ENCODE results near the gene ZBTB38. TPM values are rescaled to one million over a fixed set of nuclear protein-coding genes. Genes with fewer than 3 reads are reported as not detected.

Gene ZBTB38
- total RNA-seq, 1 donor from 2014 or later: 21.0 TPM

DNA sequence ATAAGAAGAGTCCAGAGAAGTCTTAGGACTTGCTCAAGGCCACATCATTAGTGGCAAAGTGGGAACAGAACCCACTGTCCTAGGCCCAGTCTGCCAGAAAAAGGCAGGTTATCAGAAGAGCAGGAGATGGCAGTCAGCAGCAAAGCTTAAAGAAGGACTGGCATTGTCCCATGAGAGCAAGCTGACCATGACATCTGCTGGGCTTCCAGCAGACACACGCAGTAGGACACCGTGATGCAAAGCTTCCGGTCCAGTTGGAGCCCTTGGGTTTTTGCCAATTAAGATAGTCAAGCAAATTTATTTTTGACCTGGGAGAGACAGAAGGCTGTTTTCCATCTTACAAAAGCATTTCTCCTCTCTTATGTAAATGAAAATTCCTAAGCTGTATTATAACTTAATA, 42.1 kb downstream of the ZBTB38 start:
- H3K27me3 Mint-ChIP-seq (ENCODE audit: insufficient read depth): no peaks in the 10 kb centered on the region
- intact Hi-C loops (cut with micrococcal nuclease): loop anchor here (2.0 to 5.0 kb wide), 6 partner anchors 40 to 1037 kb away; partner anchors contain the start of genes ATP1B3, RASA2, SLC25A36 and XRN1
- peaks cover 73% of the 10 kb centered on the region for H3K4me1 Mint-ChIP-seq (ENCODE audit: low read depth)
- H3K36me3 Mint-ChIP-seq (ENCODE audit: low read depth): peaks cover 45% of the 10 kb centered on the region
- no peaks in the 10 kb centered on the region for H3K9me3 Mint-ChIP-seq
- H3K27ac Mint-ChIP-seq: peak overlapping the region; percentile 68
- no peak overlapping the region for H3K4me3 Mint-ChIP-seq
- DNase-seq (ENCODE audit: low spot score): no peak

DNA sequence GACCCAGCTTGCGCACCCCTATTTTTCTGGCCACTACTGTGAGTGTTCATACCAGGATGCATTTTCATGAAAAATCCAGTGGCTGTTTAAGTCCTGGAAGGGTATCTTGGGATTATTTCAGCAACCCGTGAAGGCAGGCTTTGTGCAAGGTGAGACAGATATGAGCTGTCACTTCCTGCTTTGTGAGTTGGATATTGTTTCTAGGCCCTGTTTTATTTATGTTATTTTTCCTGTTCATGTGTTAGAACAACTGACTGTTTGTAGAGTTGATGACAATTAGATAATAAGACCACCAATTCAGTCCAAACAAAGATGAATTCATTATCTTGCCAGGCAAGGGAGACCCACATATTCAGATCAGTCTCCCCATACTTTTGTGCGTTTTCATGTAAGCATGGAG, 42.5 kb downstream of the ZBTB38 start:
- Mint-ChIP-seq H3K4me1 (ENCODE audit: low read depth) (peaks cover 69% of the 10 kb centered on the region), H3K4me3 (peak overlapping the region; percentile 85), H3K27me3 (ENCODE audit: insufficient read depth) (no peaks in the 10 kb centered on the region), H3K36me3 (ENCODE audit: low read depth) (peaks cover 43% of the 10 kb centered on the region), H3K27ac (peak overlapping the region; percentile 98), H3K9me3 (no peaks in the 10 kb centered on the region)
- no peak for DNase-seq (ENCODE audit: low spot score)
- intact Hi-C loops (cut with micrococcal nuclease): loop anchor here (1.0 to 5.0 kb wide), 8 partner anchors 8 to 1036 kb away; partner anchors contain the start of genes ATP1B3, RASA2, SLC25A36 and XRN1

DNA sequence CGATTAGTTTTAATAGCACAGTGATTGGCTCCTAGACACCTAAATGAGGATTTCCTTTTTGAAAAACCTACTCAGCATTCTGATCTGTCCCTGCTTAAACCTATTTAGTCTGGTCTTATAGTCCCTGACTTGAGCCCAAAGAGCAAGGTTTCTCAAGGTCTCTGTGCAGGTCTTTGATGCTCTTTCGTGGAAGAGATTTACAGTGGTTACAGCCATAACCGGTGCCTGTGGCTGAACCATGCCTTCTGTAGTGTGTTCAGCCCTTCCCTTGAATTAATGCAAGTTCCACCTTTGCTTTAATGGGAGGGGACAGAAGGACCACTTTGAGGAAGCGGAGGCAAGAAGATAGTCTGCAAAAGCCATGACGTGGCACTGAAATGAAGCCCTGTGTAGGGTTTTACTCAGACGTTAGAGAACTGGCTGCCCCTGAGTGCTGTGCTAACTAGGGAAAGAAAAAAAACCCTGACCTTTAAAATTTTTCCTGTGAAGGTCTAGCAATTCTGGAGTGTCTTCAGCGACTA, 43.0 kb downstream of the ZBTB38 start:
- no peaks in the 10 kb centered on the region for H3K27me3 Mint-ChIP-seq (ENCODE audit: insufficient read depth)
- no peaks in the 10 kb centered on the region for H3K9me3 Mint-ChIP-seq
- peak overlapping the region; percentile 85 for H3K4me3 Mint-ChIP-seq
- peak; percentile 30 for DNase-seq (ENCODE audit: low spot score)
- intact Hi-C loops (cut with micrococcal nuclease): loop anchor here (1.0 to 5.0 kb wide), 8 partner anchors 8 to 1036 kb away; partner anchors contain the start of genes ATP1B3, RASA2, SLC25A36 and XRN1
- peaks cover 64% of the 10 kb centered on the region for H3K4me1 Mint-ChIP-seq (ENCODE audit: low read depth)
- peak overlapping the region; percentile 98 for H3K27ac Mint-ChIP-seq
- peaks cover 40% of the 10 kb centered on the region for H3K36me3 Mint-ChIP-seq (ENCODE audit: low read depth)

DNA sequence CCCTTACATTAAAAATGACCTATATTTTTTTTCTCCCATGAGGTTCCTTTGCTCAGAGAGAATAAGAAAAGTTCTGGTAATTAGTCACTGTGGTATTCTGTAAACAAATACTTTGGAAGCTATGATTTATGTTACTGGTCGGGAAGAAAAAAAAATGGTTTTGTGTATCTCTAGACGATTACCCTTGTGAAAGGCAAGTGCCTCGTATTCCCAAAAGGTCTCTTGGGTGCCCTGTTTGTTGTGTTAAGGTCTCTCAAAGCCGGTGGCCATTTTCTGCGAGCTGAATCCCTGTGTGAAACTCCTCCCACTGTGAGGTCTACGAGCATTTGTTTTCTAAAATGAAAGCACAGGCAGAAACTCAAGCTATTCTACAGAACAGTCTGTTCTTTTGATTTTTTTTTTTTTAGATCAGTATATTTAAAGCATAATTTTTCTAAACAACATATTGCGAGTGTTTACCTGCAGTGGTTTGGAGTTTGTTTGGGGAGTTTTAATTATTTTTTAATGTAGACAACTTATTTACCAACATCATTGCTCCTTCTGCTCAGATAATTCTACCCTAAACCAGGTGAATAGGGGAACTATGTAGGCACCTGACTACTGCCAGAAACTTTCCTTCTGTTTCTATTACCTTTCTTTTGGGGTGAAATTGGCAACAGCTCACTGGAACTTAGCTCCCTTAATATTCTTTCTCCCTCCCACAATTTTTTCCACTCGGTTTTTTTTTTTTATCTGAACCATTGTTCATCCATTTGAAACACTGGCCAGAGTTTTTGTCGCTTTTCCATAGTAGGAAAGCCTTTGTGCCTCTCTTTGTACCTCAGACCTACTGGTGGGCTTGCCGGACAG, 44.0 kb downstream of the ZBTB38 start:
- Mint-ChIP-seq H3K4me3 (peak overlapping the region; percentile 85), H3K36me3 (ENCODE audit: low read depth) (peaks cover 38% of the 10 kb centered on the region), H3K4me1 (ENCODE audit: low read depth) (peaks cover 61% of the 10 kb centered on the region), H3K27ac (peak overlapping the region; percentile 98), H3K9me3 (no peaks in the 10 kb centered on the region), H3K27me3 (ENCODE audit: insufficient read depth) (no peaks in the 10 kb centered on the region)
- intact Hi-C loops (cut with micrococcal nuclease): loop anchor here (2.0 to 5.0 kb wide), 7 partner anchors 42 to 1035 kb away; partner anchors contain the start of genes ATP1B3, RASA2, SLC25A36 and XRN1
- DNase-seq (ENCODE audit: low spot score): peak; percentile 55

DNA sequence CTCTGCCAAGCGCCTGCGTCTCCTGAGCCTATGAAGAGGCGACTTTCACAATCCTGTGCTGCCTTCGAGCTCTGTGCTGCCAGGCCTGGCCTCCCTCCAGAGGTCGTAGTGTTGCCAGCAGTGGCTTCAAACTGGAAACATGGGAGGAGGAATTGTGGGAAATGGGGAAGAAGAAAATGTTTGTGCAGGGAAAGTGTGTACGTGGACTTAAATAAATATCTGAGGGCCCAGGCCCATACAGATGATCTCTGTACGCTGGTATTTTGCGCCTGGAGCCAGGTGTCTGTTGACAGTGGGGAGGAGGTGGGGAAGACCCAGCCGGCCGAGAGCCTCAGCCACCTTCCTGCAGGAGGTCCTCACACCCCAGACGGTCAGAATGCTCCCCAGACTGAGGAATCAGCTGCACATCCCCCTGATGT, 44.6 kb downstream of the ZBTB38 start:
- no peaks in the 10 kb centered on the region for H3K27me3 Mint-ChIP-seq (ENCODE audit: insufficient read depth)
- intact Hi-C loops (cut with micrococcal nuclease): loop anchor here (1.0 to 5.0 kb wide), 8 partner anchors 42 to 1034 kb away; partner anchors contain the start of genes ATP1B3, RASA2, RNF7 and SLC25A36
- no peak for DNase-seq (ENCODE audit: low spot score)
- no peaks in the 10 kb centered on the region for H3K9me3 Mint-ChIP-seq
- peaks cover 61% of the 10 kb centered on the region for H3K4me1 Mint-ChIP-seq (ENCODE audit: low read depth)
- peaks cover 39% of the 10 kb centered on the region for H3K36me3 Mint-ChIP-seq (ENCODE audit: low read depth)
- H3K27ac Mint-ChIP-seq: peak overlapping the region; percentile 98
- peak overlapping the region; percentile 85 for H3K4me3 Mint-ChIP-seq

DNA sequence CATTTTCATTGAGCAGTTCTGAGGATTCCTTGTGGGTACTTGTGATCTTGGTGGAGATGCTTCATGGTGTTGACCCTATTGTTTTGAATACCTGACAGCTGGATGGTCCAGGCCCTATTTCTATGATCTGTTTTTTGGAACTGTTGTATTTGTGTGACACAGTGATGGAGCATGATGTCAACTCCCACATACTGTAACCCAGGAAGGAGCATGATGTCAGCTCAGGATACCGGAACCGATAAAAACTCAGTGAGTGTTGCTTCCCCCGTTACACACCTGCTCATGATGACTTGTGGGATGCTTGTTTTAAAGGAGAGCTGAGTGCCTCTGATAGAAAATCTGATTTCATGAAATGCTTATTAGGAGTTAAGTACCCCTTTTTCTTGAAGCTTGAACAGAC, 45.1 kb downstream of the ZBTB38 start:
- peaks cover 41% of the 10 kb centered on the region for H3K36me3 Mint-ChIP-seq (ENCODE audit: low read depth)

DNA sequence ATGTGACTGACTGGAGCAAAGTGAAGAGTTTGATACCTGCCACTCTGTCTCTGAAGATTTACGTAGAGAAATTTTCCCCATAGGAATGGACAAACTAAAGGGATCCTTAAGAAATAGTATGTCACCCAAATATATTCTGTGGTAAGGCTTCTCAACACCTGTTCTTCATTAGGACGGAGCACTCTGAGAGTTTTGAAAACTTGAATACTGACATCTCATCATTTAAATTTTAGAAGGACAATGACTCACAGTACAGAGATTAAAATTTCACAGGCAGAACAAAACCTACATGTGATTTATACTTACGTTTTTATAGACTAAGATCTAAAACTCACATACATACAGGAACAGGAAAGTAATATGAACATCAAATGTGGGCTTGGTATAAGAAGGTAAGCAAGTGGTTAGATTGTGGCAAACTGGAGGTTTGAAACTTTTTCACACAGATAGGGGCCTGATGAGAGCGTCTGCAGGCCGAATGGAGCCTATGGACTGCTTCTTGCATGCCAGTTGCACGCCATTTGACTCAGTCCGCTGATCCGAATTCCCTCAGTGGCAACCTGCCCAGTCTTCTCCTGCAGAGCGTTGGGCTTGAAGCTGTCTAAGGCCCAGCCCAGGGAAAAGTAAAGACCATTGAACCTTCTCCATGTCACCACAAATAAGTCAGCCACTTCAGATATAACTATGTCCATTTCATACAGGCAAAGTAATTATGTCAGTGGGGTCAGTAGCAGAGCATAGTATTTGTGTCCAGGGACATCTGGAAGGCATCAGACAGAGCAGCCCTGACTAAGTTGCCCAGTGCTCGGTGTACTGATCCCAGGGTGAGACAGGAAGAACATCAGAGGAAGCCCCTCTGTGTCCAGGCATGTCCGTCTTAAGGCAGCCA, 45.7 kb downstream of the ZBTB38 start:
- intact Hi-C loops (cut with micrococcal nuclease): loop anchor here (1.0 to 5.0 kb wide), 11 partner anchors 13 to 1033 kb away; partner anchors contain the start of genes ATP1B3, RASA2, RNF7 and SLC25A36
- peak overlapping the region; percentile 98 for H3K27ac Mint-ChIP-seq
- H3K36me3 Mint-ChIP-seq (ENCODE audit: low read depth): peaks cover 44% of the 10 kb centered on the region
- H3K4me3 Mint-ChIP-seq: peak overlapping the region; percentile 85
- H3K9me3 Mint-ChIP-seq: peaks cover 4% of the 10 kb centered on the region
- peaks cover 61% of the 10 kb centered on the region for H3K4me1 Mint-ChIP-seq (ENCODE audit: low read depth)
- H3K27me3 Mint-ChIP-seq (ENCODE audit: insufficient read depth): no peaks in the 10 kb centered on the region
- no peak for DNase-seq (ENCODE audit: low spot score)

More for the DNA sequence above, 45.1 kb downstream of the ZBTB38 start:
- DNase-seq (ENCODE audit: low spot score): no peak
- intact Hi-C loops (cut with micrococcal nuclease): loop anchor here (1.0 to 5.0 kb wide), 8 partner anchors 41 to 1034 kb away; partner anchors contain the start of genes ATP1B3, RASA2, RNF7 and SLC25A36
- no peaks in the 10 kb centered on the region for H3K27me3 Mint-ChIP-seq (ENCODE audit: insufficient read depth)
- peak overlapping the region; percentile 98 for H3K27ac Mint-ChIP-seq
- H3K4me1 Mint-ChIP-seq (ENCODE audit: low read depth): peaks cover 61% of the 10 kb centered on the region
- H3K4me3 Mint-ChIP-seq: peak overlapping the region; percentile 85
- no peaks in the 10 kb centered on the region for H3K9me3 Mint-ChIP-seq

DNA sequence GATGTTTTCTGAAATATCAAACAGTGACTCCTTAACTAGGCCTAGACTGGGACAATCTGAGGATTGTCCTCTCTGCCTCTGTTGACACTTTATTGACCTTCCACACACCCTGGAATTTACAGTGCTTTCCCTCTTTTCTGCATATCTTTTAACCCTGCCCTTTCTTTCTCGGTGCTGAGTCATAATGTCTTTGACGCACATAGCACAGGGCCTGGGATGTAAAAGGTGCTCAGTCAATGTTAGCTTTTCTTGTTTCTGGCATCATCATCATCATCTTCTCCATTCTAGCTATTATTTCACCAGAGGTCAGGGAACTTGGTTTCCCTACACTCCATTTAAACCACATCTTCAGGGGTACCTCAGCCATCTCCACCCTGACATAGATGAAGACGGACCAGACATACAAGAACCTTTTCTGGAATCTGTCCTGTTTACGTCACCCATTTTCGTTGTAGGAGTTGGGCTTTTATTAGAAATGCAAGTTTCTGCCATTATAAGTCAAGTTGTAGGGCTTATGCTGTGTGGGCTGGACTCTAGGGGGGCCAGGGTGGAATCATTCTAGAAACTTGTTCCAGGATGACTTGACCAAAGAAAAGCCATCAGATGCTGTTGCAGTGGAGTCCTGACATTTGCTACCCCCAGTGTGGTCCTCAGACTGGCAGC, 46.6 kb downstream of the ZBTB38 start:
- H3K36me3 Mint-ChIP-seq (ENCODE audit: low read depth): peaks cover 49% of the 10 kb centered on the region
- peak overlapping the region; percentile 98 for H3K27ac Mint-ChIP-seq
- H3K27me3 Mint-ChIP-seq (ENCODE audit: insufficient read depth): no peaks in the 10 kb centered on the region
- H3K9me3 Mint-ChIP-seq: peaks cover 7% of the 10 kb centered on the region
- peaks cover 52% of the 10 kb centered on the region for H3K4me1 Mint-ChIP-seq (ENCODE audit: low read depth)
- intact Hi-C loops (cut with micrococcal nuclease): loop anchor here (1.0 to 5.0 kb wide), 8 partner anchors 14 to 1032 kb away; partner anchors contain the start of genes ATP1B3, RASA2, SLC25A36 and XRN1
- H3K4me3 Mint-ChIP-seq: no peak overlapping the region
- no peak for DNase-seq (ENCODE audit: low spot score)

DNA sequence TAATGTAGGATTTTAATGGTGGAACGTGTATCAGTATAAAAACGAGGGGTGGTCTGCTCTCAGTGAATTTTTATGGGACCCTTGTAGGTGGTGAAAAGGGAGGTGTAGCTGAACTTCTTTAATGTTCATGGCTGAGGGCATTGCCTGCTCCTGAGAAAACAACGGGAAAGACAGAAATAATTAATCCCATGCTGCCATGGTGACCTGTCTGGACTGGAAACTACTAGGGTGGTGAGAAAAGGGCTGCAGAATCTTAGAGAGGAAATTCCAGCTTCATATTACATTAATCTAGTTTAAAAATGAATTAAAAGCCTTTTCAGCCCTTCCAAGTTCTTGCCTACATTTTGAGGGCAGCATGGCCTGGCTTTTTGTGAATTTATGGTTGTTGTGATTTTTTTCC, 47.6 kb downstream of the ZBTB38 start:
- intact Hi-C loops (cut with micrococcal nuclease): loop anchor here (2.0 kb wide), 2 partner anchors 15 to 137 kb away; no protein-coding TSS in a partner anchor
- no peak overlapping the region for H3K27ac Mint-ChIP-seq
- H3K4me3 Mint-ChIP-seq: no peak overlapping the region
- H3K9me3 Mint-ChIP-seq: peaks cover 7% of the 10 kb centered on the region
- H3K27me3 Mint-ChIP-seq (ENCODE audit: insufficient read depth): no peaks in the 10 kb centered on the region
- H3K4me1 Mint-ChIP-seq (ENCODE audit: low read depth): peaks cover 42% of the 10 kb centered on the region
- no peak for DNase-seq (ENCODE audit: low spot score)
- H3K36me3 Mint-ChIP-seq (ENCODE audit: low read depth): peaks cover 51% of the 10 kb centered on the region

All from activated T-helper 1 cell treated with anti-CD3 and anti-CD28 coated beads, Interleukin-12 subunit alpha, Interleukin-12 subunit beta, Interleukin-2, Interleukin-4 antibody, amounts not matched to agents 30 ng/mL and 10 ng/mL and 1 ng/mL, durations not matched to agents 14 hours and 24 hours and 36 hours (primary cell).